HG02763 (cell line): ENCODE results near the gene ENO2.
A peak's percentile ranks its signal among the peaks of the same experiment; 100 is the strongest.
"Not testable (repeated sequence)": the region's sequence is repeated elsewhere in the genome, so short reads cannot be mapped to it uniquely, and the experiment has no call there.

Experiments
- ATAC-seq: cut with Tn5 transposase; IDR thresholded peaks from one replicate; pipeline ENCODE4 v1.9.1; 2021; ENCODE audit warnings: mild to moderate bottlenecking, moderate library complexity; ENCODE audit not compliant: unreplicated experiment

Gene ENO2

DNA sequence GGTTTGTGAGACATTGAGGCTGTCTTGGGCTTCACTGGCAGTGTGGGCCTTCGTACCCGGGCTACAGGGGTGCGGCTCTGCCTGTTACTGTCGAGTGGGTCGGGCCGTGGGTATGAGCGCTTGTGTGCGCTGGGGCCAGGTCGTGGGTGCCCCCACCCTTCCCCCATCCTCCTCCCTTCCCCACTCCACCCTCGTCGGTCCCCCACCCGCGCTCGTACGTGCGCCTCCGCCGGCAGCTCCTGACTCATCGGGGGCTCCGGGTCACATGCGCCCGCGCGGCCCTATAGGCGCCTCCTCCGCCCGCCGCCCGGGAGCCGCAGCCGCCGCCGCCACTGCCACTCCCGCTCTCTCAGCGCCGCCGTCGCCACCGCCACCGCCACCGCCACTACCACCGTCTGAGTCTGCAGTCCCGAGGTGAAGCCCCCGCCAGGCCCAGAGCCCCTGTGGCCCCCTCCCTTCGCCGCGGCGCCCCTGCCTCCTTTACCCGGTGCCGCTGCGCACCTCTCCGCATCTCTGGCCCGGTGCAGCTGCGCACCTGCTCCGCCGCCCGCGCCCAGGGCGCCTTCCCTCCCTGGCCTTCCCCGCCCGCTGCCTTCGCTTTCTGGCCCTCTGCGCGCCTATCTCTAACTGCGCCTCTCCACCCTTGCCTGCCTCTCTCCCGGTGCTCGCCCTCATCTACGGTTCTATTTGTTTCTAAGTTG lies at the start of gene ENO2:
Gene ENO2, plus strand, starts transcription at position 335 of the 701 bp plus-strand sequence. CDS start 1,253 bp downstream, outside the sequence.
- ATAC-seq, result peak; percentile 61

- ATAC-seq, result not testable (repeated sequence)
Measured at GRCh38 chr12:6865307-6865706, 49.1 kb upstream of the ENO2 start.

DNA sequence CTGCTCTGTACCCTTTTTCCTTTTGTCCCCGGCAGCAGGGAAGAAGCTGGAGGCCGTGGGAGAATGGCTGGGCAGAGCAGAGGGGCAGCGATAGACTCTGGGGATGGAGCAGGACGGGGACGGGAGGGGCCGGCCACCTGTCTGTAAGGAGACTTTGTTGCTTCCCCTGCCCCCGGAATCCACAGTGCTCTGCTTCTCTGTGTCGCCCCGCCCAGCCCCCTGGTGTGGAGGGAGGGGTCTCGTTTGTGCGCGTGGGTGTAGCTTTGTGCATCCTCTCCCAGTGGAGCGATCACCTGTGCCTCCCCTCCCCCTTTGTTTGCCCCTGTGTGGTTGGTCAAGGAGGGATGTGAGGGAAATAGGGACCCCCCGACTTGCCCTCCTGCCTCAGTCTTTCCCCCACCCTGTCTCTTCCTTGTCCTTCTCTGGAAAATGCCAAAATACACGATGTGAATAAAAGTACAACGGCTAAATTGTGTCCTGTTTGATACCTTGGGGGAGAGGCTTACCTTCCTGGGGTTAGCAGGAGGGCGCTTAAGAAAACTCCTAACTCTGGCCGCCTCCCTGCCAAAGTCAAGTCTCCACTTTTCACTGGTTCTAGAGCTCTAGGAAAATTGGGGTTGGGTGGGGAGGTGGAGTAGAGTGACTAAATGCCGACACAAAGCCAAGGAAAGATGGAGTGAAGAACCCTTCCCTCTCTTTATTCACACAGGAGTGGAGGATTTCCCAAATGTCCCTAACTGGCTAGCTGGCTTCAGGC lies 48.0 kb upstream of the ENO2 start:
- ATAC-seq, result no peak

- ATAC-seq, result no peak
Measured at GRCh38 chr12:6866920-6867412, 47.4 kb upstream of the ENO2 start.

- peak; percentile 63 for ATAC-seq
Measured at GRCh38 chr12:6867413-6868210, 46.8 kb upstream of the ENO2 start, which contains the start of gene TPI1. Gene TPI1 (plus strand): TSS chr12:6867531. CDS start chr12:6867567, 36 bp downstream.

DNA sequence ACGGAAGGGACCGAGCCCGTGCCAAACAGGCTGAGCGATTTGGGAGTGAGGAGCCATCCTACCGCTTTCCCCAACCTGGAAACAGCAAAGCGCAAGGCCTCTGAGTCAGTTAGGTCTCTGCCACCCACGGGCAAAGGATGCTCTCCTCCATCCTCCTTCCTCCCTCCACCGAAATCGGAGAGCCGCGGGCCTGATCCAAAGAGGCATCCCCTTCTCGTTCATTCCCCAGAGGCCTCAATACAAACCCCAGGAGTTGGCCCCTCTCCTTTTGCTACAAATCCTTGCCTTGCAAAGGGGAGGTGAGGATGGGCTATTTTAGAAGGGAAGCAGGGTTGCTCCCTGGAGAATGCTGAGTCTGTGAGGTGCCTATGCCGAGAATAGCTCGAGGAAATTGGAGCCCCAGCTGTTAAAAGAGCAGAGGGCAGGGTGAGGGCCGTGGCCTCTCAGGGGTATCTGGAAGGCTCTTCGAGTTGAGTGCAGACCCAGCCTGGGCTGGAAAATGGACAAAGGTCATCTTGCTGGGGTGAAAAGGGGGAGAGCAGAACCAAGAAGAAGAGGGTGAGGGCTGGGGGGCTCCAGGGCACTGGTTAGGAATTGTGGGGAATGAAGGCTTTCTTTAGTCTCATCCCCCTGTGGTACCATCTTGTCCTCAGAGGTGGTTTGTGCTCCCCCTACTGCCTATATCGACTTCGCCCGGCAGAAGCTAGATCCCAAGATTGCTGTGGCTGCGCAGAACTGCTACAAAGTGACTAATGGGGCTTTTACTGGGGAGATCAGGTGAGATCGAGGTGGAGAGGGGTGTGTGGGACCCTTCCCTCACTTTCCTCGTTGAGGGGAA lies 46.0 kb upstream of the ENO2 start:
- no peak for ATAC-seq

GRCh38 chr12:6869049-6870021 lies 45.0 kb upstream of the ENO2 start:
- no peak for ATAC-seq

GRCh38 chr12:6870304-6870703 lies 44.1 kb upstream of the ENO2 start:
- ATAC-seq, result not testable (repeated sequence)

GRCh38 chr12:6871052-6871957 lies 43.1 kb upstream of the ENO2 start:
- no peak for ATAC-seq

DNA sequence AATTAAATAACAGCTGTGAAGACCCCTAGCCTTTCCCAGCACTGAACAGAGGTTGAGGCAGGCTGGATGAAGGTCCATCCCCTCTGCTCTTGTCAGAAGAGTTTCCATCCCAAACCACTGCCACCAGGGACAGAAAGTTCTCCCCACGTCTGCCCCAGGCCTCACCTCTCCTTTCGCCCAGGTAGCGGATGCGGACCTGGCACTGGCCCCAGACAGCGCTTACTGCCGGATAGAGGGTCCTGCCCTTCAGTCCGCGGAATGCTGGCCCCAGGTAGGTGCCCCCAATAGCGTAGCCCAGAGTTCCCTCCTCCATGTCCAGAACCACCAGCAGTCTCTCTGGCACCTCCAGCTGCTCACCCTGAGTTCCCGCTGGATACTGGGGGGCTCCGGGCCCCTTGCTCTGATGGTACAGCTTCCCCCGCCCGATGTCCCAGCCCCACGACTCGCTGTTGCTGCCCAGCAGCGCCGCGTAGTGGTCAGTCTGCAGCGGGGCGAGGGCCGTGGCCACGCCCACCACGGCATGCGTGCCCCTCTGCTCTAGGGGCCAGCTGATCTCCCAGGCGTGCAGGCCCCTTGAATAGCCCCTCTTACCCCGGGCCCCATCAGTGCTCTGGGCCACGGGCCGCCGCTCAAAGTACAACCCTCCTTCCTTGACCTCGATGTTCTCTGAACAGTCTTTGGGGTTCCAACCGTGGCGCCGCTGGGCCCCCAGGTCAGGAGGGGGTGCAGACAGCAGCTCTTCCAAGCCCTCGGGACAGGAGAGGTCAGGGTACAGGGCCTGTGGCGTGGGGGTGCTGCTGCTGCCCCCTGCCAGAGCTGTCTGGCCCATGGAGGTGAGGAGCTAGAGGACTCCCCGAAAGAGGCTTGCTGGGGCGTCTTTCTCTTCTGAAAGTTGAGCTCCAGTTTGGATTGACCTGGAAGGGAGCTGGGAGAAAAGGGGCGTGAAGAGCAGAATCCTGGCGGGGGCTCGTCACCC lies 42.0 kb upstream of the ENO2 start:
- peak; percentile 25 for ATAC-seq

GRCh38 chr12:6873094-6874014 lies 41.0 kb upstream of the ENO2 start, which contains the start of gene SPSB2:
Gene SPSB2 (minus strand): TSS chr12:6873303. CDS start chr12:6872901, 402 bp downstream.
- peak; percentile 68 for ATAC-seq

- not testable (repeated sequence) for ATAC-seq
Measured at GRCh38 chr12:6874015-6874368, 40.4 kb upstream of the ENO2 start.

- ATAC-seq, result not testable (repeated sequence)
Measured at GRCh38 chr12:6879824-6880223, 34.6 kb upstream of the ENO2 start.

- ATAC-seq, result no peak
Measured at GRCh38 chr12:6883252-6883651, 31.1 kb upstream of the ENO2 start.

- no peak for ATAC-seq
Measured at GRCh38 chr12:6883683-6884082, 30.7 kb upstream of the ENO2 start.

- ATAC-seq, result no peak
Measured at GRCh38 chr12:6884539-6884938, 29.8 kb upstream of the ENO2 start.
